GM12801 (cell line): Measurements from ENCODE around the gene RPS17.

Source experiments
- TF ChIP-seq, protein P1 (sequence below): IDR thresholded peaks from one replicate; pipeline ENCODE4 v1.5.1; 2011; ENCODE audit warnings: control low read depth; ENCODE audit not compliant: insufficient read length; ENCODE audit errors: extremely low read depth

The RPS17 gene

DNA sequence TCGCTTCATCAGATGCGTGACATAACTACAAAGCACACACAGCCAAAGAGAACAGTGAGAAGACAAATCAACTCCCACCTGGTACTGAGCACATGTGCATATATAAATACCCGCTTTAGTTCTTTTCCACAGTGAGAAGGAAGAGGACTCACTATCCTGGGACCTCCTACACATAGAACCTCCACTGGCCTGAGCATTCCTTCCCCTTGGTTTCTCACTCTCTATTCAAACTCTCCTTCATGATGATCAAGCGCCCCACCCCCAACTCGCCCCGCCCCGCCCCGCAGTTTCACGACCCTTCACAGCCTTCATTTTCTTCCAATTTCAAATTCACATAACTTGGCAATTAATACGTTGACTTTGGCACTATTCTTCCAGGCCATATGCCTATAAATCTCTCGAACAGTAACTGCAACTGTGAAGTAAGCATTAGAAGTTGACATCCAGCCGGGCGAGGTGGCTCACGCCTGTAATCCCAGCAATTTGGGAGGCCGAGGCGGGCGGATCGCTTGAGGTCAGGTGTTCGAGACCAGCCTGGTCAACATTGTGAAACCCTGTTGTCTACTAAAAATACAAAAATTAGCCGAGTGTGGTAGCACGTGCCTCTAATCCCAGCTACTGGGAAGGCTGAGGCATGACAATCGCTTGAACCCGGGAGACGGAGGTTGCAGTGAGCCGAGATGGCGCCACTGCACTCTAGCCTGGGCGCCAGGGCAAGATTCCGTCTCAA is 1.1 kb downstream of the RPS17 start:
- TF ChIP-seq, protein P1, sequence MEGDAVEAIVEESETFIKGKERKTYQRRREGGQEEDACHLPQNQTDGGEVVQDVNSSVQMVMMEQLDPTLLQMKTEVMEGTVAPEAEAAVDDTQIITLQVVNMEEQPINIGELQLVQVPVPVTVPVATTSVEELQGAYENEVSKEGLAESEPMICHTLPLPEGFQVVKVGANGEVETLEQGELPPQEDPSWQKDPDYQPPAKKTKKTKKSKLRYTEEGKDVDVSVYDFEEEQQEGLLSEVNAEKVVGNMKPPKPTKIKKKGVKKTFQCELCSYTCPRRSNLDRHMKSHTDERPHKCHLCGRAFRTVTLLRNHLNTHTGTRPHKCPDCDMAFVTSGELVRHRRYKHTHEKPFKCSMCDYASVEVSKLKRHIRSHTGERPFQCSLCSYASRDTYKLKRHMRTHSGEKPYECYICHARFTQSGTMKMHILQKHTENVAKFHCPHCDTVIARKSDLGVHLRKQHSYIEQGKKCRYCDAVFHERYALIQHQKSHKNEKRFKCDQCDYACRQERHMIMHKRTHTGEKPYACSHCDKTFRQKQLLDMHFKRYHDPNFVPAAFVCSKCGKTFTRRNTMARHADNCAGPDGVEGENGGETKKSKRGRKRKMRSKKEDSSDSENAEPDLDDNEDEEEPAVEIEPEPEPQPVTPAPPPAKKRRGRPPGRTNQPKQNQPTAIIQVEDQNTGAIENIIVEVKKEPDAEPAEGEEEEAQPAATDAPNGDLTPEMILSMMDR, result no peak

DNA sequence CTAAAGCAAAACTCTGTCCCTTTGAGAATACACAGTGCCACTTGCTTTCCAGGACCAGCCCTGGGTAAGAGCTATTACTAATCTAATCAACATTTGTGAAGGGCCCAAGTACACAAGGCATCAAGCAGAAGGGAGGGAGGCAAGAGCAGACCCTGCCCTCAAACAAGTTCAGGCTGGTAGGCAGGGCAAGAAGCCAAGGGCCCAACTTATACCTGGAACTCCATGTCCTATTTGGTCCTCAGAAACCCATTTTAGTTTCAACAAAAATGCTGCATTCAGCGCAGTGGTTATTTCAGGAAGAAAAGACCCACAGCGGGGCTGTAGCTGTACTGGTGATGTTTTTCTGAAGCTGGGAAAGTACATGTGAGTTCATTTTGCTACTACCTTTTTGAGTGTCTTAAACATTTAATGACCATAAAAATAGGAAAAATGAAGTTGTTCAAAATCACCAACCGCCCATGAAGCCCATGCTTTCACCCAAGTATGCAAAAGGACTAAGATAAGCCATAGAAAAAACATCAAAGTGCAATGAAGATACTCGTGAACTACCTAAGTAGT is 2.8 kb downstream of the RPS17 start:
- TF ChIP-seq, protein P1, result no peak

DNA sequence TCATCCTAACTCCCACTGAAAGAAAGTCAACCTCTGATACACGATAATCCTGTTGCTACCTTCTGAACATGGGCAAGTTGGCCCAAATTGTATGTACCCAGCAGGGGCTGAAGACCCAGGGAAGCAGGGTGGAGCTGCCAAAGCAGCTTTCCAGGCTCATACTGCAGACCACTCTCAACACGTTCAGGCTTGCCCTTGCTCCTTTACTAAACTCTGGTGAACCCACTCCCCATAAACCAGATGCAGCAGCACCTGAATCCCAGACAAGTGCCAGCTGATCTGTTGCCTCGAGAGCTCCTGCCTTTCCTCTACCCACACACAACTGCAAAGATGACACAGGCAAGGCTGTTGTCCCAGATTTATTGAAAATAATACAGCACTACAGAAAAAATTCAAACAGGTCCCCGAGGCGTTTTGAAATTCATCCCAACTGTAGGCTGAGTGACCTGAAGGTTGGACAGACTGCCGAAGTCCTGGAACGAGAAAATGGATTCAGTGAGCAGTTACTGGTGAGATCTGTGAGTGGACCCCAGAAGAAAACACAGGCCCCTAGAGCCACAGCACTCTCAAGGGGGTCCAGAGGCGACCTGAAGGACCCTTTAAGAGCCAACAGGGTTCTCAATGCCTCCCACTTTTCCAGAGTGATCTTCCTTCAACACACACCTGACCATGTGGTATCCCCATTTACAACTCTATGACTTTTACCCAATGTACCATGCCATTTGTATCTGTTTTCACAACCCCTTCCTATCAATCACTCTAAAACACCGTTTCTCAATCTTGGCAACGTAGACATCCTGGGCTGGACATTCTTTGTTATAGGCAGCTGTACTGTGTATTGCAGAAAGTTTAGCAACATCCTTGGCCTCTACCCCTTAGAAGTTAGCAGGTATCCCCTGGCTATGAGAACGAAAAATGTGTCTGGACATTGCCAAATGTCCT is 3.6 kb downstream of the RPS17 start:
- TF ChIP-seq, protein P1, result no peak

DNA sequence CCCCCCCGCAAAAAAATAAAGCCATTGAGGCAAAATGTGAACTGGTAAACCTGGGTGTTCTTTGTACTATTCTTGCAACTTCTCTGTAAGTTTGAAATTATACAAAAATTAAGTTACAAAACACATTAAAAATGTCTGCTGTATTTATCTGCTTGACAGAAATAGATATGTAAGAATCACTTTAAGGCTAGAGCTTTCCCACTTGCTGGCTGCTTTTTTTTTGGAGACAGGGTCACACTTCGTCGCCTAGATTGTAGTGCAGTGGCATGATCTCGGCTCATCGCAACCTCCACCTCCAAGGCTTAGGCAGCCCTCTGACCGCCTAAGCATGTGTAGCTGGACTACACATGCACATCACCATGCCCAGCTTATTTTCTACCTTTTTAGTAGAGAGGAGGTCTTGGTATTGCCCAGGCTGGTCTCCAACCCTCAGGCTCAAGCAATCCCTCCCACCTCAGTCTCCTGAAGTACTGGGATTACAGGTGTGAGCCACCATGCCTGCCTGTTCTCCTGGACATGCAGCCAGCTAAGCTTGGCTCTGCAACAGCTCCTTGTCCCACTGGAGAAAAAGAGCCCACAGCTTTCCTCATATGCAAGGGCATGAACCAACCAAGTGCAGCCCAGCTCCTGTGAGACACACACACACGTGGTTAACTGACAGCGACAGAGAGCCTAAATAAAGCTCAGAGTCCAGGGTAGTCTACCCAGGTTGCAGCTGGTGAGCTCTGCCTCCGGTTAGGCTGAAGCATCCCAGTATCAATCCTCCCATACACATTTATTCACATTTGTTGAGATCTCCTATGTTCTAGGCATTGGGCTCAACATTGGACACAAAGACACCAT is 4.5 kb downstream of the RPS17 start:
- TF ChIP-seq, protein P1, result no peak

DNA sequence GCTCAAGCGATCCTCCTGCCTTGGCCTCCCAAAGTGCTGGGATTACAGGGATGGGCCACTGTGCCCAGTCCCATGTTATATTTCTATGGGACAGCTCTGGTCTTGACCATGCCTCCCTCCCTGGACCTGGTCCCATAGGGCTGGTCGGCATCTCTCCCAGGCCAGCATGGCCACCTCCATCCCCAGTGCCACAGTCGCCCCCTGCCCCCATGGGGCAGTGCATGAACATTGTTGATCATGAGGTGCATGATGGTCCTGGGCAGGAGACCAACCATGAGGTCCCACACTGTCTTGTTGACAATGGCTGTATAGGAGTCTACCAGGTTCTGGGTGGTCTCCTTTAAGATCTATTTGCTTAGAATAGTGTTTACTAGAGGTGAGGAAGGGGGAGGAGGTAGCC is 6.5 kb downstream of the RPS17 start:
- TF ChIP-seq, protein P1, result no peak

- TF ChIP-seq, protein P1, result no peak
Measured at GRCh38 chr15:82532991-82533481, 7.2 kb downstream of the RPS17 start.
